GM23338 (cell line): ENCODE measurements around the gene DHX58. TPM values are rescaled to one million over a fixed set of nuclear protein-coding genes. Genes with fewer than 3 reads are reported as not detected.

Experiments used
- ATAC-seq: fragments of 200-7000 bp; cut with Tn5 transposase; 3 replicates; pipeline ENCODE4 v1.9.1; 2020
- DNase-seq: peaks from one replicate; pipeline ENCODE4 v3.0.0-alpha.2; 2015; ENCODE audit warnings: low spot score
- H2AFZ ChIP-seq: fragments of 200-600 bp; sonication (generic); 2 replicates; pipeline ENCODE4 v1.8.0; 2016; ENCODE audit warnings: antibody characterized with exemption, mild to moderate bottlenecking, moderate library complexity
- H3F3A ChIP-seq: fragments of 200-600 bp; sonication (generic); replicated peaks from 2 replicates; pipeline ENCODE4 v1.8.0; 2017; ENCODE audit warnings: antibody characterized with exemption, mixed run types, low read depth
- H3K27ac ChIP-seq: fragments of 200-600 bp; sonication (generic); 2 replicates; pipeline ENCODE4 v1.6.1; 2016; ENCODE audit warnings: low read depth
- H3K27me3 ChIP-seq: fragments of 200-600 bp; sonication (generic); 2 replicates; pipeline ENCODE4 v1.8.0; 2016; ENCODE audit warnings: mild to moderate bottlenecking, mixed run types, moderate library complexity; ENCODE audit not compliant: insufficient read depth
- H3K36me3 ChIP-seq: fragments of 200-600 bp; sonication (generic); 2 replicates; pipeline ENCODE4 v1.8.0; 2016; ENCODE audit warnings: mild to moderate bottlenecking; ENCODE audit not compliant: insufficient read depth
- H3K4me1 ChIP-seq: fragments of 200-600 bp; sonication (generic); 2 replicates; pipeline ENCODE4 v1.8.0; 2016; ENCODE audit warnings: mild to moderate bottlenecking, moderate library complexity; ENCODE audit not compliant: insufficient read depth
- H3K4me2 ChIP-seq: fragments of 200-600 bp; sonication (generic); 2 replicates; pipeline ENCODE4 v1.7.1; 2017; ENCODE audit warnings: mixed run types
- H3K4me3 ChIP-seq: fragments of 200-600 bp; sonication (generic); 2 replicates; pipeline ENCODE4 v1.6.1; 2016; ENCODE audit warnings: mixed run types
- H3K79me2 ChIP-seq: fragments of 200-600 bp; sonication (generic); replicated peaks from 2 replicates; pipeline ENCODE4 v1.8.0; 2017; ENCODE audit warnings: mild to moderate bottlenecking; ENCODE audit not compliant: insufficient read depth
- H3K9me2 ChIP-seq: fragments of 200-600 bp; sonication (generic); 2 replicates; pipeline ENCODE4 v1.8.0; 2017; ENCODE audit not compliant: insufficient read depth
- H4K20me1 ChIP-seq: fragments of 200-600 bp; sonication (generic); replicated peaks from 2 replicates; pipeline ENCODE4 v1.8.0; 2017; ENCODE audit warnings: mild to moderate bottlenecking; ENCODE audit not compliant: insufficient read depth
- H3K27ac Mint-ChIP-seq: 2 replicates; pipeline ENCODE4 v1.8.0; 2020; ENCODE audit warnings: inconsistent platforms, mild to moderate bottlenecking, moderate library complexity, mixed read lengths
- H3K27me3 Mint-ChIP-seq: 3 replicates; pipeline ENCODE4 v1.8.0; 2022; ENCODE audit warnings: low read depth, mild to moderate bottlenecking, moderate library complexity, mixed read lengths, inconsistent platforms; ENCODE audit not compliant: insufficient read depth, poor library complexity
- H3K36me3 Mint-ChIP-seq: 3 replicates; pipeline ENCODE4 v1.8.0; 2021; ENCODE audit warnings: low read depth, mild to moderate bottlenecking, inconsistent platforms, moderate library complexity, mixed read lengths
- H3K4me1 Mint-ChIP-seq: 3 replicates; pipeline ENCODE4 v1.8.0; 2020; ENCODE audit warnings: mild to moderate bottlenecking, inconsistent platforms, mixed read lengths
- H3K4me3 Mint-ChIP-seq: 3 replicates; pipeline ENCODE4 v1.8.0; 2021; ENCODE audit warnings: moderate library complexity, mild to moderate bottlenecking, inconsistent platforms, mixed read lengths
- H3K9me3 Mint-ChIP-seq: 3 replicates; pipeline ENCODE4 v1.8.0; 2020; ENCODE audit warnings: moderate library complexity, mild to moderate bottlenecking, inconsistent platforms, mixed read lengths
- CTCF ChIP-seq, 2 experiments: fragments of 200-600 bp in 1 of 2; sonication (generic) in 1 of 2; conservative IDR thresholded peaks; 2 replicates each; pipeline versions ENCODE4 v1.5.1 to v1.6.1; 2016 to 2017; ENCODE audit warnings: antibody characterized with exemption in 2 of 2, low read depth in 2 of 2, mild to moderate bottlenecking in 2 of 2, moderate library complexity in 1 of 2
- EZH2phosphoT487 ChIP-seq: fragments of 200-600 bp; sonication (generic); IDR thresholded peaks from one replicate; pipeline ENCODE4 v1.8.1; 2018; ENCODE audit warnings: antibody characterized with exemption; ENCODE audit not compliant: unreplicated experiment
- ZNF462 ChIP-seq: fragments of 250-450 bp; sonication (Bioruptor Pico); IDR thresholded peaks from 2 replicates; pipeline ENCODE4 v1.5.0; 2020; ENCODE audit warnings: mild to moderate bottlenecking, moderate library complexity
- polyA plus RNA-seq: library from polyadenylated mRNA; unstranded; fragments of >200 nt; fragmentation: Nextera tagmentation; extraction: Ambion mirVana; gene quantifications from 2 replicates; pipeline ENCODE4 v1.2.1, GENCODE V29; 2016
- total RNA-seq: library from RNA; depleted of rRNA; stranded (reverse); fragments of >200 nt; shearing (Covaris generic); gene quantifications from 2 replicates; pipeline ENCODE4 v1.2.3, GENCODE V29; 2014

Gene DHX58
- total and polyA plus RNA-seq, 2 experiments from 2014 or later = 4.1 to 6.6 TPM

DNA sequence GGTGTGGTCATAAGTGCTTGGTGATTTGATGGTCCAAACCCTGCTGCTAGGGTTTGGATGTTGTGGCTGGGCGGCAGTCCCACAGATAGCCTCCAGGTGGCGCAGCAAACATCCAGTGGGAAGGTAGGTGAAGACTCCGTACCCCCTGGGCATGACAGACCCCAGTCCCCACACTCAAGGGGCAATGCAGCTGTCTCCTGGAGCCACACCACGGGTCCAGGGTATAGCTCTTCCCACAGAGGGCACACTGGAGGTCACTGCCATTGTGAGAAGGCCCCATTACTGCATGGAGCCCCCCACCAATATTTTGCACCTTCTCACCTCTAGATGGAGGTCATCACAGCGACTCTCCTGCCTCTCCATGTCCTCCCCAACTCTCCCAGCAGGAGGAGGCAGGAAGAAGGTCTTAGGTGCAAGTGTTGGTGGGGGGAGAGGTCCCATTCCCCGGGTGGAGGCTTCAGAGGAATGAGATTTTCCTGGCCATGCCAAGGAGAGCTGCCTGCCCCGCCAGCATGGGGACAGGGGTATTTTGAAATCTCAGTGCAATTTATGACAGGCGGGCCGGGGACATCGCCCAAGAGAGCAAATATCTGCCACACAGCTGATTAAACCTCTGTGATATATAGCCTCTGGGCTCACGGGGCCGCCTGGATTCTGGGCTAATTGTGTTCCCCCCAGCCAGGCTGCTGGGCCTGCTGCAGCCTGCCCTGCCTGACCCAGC is 45.0 kb downstream of the DHX58 start:
- no peaks in the 10 kb centered on the region for H3K9me2 ChIP-seq
- peak; percentile 73 for ATAC-seq
- Mint-ChIP-seq H3K4me1 (peaks cover 36% of the 10 kb centered on the region), H3K4me3 (no peak overlapping the region), H3K36me3 (no peaks in the 10 kb centered on the region), H3K27ac (no peak overlapping the region), H3K9me3 (no peaks in the 10 kb centered on the region), H3K27me3 (peaks cover 19% of the 10 kb centered on the region)
- H3F3A ChIP-seq = 0 out of 2 replicates have a peak, but pooled peaks cover 3% of the 10 kb centered on the region
- no peak overlapping the region for H3K27ac ChIP-seq
- DNase-seq = peak; percentile 87
- peak; percentile 84 to 99 for TF ChIP-seq CTCF (conservative IDR thresholded peaks at IDR 0.05; ENCODE audit: low read depth in 2 of 2)
- no peak for TF ChIP-seq EZH2phosphoT487
- peak; percentile 58; the same call in 1 of the 2 replicates for TF ChIP-seq ZNF462 (CRISPR knock-in tag)
- no peaks in the 10 kb centered on the region for H4K20me1 ChIP-seq
- no peak overlapping the region for H2AFZ ChIP-seq
- H3K4me2 ChIP-seq = no peak overlapping the region
- peaks cover 9% of the 10 kb centered on the region; the same call in 1 of the 2 replicates for H3K4me1 ChIP-seq
- no peak overlapping the region for H3K4me3 ChIP-seq
- H3K79me2 ChIP-seq = no peaks in the 10 kb centered on the region
- no peaks in the 10 kb centered on the region for H3K27me3 ChIP-seq
- H3K36me3 ChIP-seq = no peaks in the 10 kb centered on the region
